ENCODE measurements around the gene PARD3B.

PARD3B gene

DNA sequence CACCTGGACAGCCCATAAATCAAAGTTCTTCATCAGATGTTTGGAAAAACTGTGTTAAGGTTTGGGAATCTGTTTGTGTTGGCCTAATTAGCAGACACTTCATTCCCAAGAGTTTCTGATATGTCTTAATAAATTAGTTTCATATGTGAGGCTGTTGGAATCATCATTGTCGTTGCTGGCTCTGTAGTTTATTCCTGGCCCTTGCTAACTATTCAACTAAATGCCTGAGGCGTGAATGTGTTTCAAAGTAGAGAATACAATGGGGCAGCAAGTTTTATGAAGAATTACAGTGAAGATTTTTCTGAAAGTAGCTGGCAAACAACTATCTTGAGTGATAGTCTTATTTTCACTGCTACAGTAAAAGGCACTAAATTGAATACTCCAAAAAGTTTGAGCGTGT is 141.1 kb downstream of the PARD3B start:
- Histone ChIP-seq H3K79me2 (ENCODE audit: control insufficient read depth, low read length) (no peaks in the 10 kb centered on the region), H3K27me3 (ENCODE audit: control insufficient read depth, low read length) (no peaks in the 10 kb centered on the region), H3K9me2 (replicated peaks; ENCODE audit: control insufficient read depth, low read length) (no peaks in the 10 kb centered on the region), H3K4me2 (ENCODE audit: low read length) (no peak overlapping the region), H3K4me3 (ENCODE audit: low read length) (no peak overlapping the region), H3K36me3 (ENCODE audit: control insufficient read depth, low read length) (no peaks in the 10 kb centered on the region), H3F3A (ENCODE audit: control insufficient read depth, insufficient read depth) (no peaks in the 10 kb centered on the region), H3K9me3 (ENCODE audit: control insufficient read depth, insufficient read depth, low read length) (no peaks in the 10 kb centered on the region), H3K4me1 (ENCODE audit: control insufficient read depth, low read length) (no peaks in the 10 kb centered on the region), H3K27ac (ENCODE audit: low read depth, low read length) (no peak overlapping the region), H4K20me1 (ENCODE audit: control insufficient read depth, insufficient read depth, low read depth, low read length) (no peaks in the 10 kb centered on the region)
- TF ChIP-seq EZH2phosphoT487 (IDR thresholded peaks at IDR 0.05; ENCODE audit: borderline replicate concordance, low read length): no peak
- TF ChIP-seq, protein P1, sequence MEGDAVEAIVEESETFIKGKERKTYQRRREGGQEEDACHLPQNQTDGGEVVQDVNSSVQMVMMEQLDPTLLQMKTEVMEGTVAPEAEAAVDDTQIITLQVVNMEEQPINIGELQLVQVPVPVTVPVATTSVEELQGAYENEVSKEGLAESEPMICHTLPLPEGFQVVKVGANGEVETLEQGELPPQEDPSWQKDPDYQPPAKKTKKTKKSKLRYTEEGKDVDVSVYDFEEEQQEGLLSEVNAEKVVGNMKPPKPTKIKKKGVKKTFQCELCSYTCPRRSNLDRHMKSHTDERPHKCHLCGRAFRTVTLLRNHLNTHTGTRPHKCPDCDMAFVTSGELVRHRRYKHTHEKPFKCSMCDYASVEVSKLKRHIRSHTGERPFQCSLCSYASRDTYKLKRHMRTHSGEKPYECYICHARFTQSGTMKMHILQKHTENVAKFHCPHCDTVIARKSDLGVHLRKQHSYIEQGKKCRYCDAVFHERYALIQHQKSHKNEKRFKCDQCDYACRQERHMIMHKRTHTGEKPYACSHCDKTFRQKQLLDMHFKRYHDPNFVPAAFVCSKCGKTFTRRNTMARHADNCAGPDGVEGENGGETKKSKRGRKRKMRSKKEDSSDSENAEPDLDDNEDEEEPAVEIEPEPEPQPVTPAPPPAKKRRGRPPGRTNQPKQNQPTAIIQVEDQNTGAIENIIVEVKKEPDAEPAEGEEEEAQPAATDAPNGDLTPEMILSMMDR (IDR thresholded peaks at IDR 0.05; ENCODE audit: low read depth, low read length, poor library complexity, severe bottlenecking): no peak

DNA sequence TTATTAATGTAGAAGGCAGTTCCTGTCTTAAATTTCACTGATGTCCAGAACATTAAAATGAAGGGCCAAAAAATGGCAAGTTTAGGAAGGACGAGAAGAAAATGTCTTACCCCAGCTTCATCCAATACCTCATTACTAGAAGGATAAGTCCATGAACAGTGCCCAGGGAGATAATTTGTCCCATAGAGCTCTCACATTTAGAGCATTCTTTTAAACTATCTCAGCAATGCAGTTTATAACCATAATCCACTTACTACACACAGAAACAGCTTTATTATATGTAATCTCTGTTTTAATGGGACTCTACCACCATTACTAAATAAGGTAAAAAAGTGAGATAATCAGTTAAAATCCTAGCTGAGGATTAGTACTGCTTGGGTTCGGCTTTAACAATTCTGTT is 142.5 kb downstream of the PARD3B start:
- Histone ChIP-seq H3K27ac (ENCODE audit: low read depth, low read length) (no peak overlapping the region), H3K79me2 (ENCODE audit: control insufficient read depth, low read length) (no peaks in the 10 kb centered on the region), H3K36me3 (ENCODE audit: control insufficient read depth, low read length) (no peaks in the 10 kb centered on the region), H3K9me2 (replicated peaks; ENCODE audit: control insufficient read depth, low read length) (no peaks in the 10 kb centered on the region), H4K20me1 (ENCODE audit: control insufficient read depth, insufficient read depth, low read depth, low read length) (no peaks in the 10 kb centered on the region), H3K4me3 (ENCODE audit: low read length) (no peak overlapping the region), H3K4me2 (ENCODE audit: low read length) (no peak overlapping the region), H3F3A (ENCODE audit: control insufficient read depth, insufficient read depth) (no peaks in the 10 kb centered on the region), H3K4me1 (ENCODE audit: control insufficient read depth, low read length) (no peaks in the 10 kb centered on the region), H3K9me3 (ENCODE audit: control insufficient read depth, insufficient read depth, low read length) (no peaks in the 10 kb centered on the region), H3K27me3 (ENCODE audit: control insufficient read depth, low read length) (no peaks in the 10 kb centered on the region)
- TF ChIP-seq, protein P1 (IDR thresholded peaks at IDR 0.05; ENCODE audit: low read depth, low read length, poor library complexity, severe bottlenecking): no peak
- no peak for TF ChIP-seq EZH2phosphoT487 (IDR thresholded peaks at IDR 0.05; ENCODE audit: borderline replicate concordance, low read length)

DNA sequence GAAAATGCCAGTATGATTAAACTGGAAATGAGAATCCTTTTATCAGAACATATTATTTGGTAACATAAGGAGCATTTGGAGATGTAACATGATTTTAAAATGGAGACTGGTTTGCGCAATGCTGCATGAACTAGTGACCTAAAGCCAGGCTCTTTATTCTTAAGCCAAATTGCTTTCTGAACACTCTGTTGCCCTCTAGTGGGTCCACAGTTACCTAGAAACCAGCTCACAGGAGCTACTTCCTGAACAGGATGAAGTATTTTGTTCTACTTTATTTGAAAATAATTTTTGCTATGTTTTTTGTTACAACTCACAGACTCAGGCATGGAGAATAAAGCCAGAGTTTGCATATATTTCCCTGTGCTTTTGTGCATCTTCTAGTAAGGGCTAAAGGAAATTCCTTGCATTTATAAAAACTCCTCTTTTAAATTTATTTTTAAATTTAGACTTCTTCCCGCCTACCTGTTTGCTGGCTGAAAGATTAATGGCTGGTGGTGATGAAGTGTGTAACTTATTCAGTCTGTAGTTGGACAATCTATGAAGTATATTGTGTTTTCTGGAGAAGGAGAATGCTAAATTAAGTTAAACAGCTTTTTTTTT is 146.7 kb downstream of the PARD3B start:
- no peaks in the 10 kb centered on the region for H3K79me2 ChIP-seq (ENCODE audit: control insufficient read depth, low read length)
- no peaks in the 10 kb centered on the region for H3K36me3 ChIP-seq (ENCODE audit: control insufficient read depth, low read length)
- no peak for TF ChIP-seq EZH2phosphoT487 (IDR thresholded peaks at IDR 0.05; ENCODE audit: borderline replicate concordance, low read length)
- TF ChIP-seq, protein P1 (IDR thresholded peaks at IDR 0.05; ENCODE audit: low read depth, low read length, poor library complexity, severe bottlenecking): peak; percentile 54
- no peaks in the 10 kb centered on the region for H3K9me3 ChIP-seq (ENCODE audit: control insufficient read depth, insufficient read depth, low read length)
- no peak overlapping the region for H3K27ac ChIP-seq (ENCODE audit: low read depth, low read length)
- no peak overlapping the region for H3K4me2 ChIP-seq (ENCODE audit: low read length)
- H4K20me1 ChIP-seq (ENCODE audit: control insufficient read depth, insufficient read depth, low read depth, low read length): no peaks in the 10 kb centered on the region
- no peaks in the 10 kb centered on the region for H3K4me1 ChIP-seq (ENCODE audit: control insufficient read depth, low read length)
- no peak overlapping the region for H3K4me3 ChIP-seq (ENCODE audit: low read length)
- no peaks in the 10 kb centered on the region for H3K27me3 ChIP-seq (ENCODE audit: control insufficient read depth, low read length)
- no peaks in the 10 kb centered on the region for H3K9me2 ChIP-seq (replicated peaks; ENCODE audit: control insufficient read depth, low read length)
- no peaks in the 10 kb centered on the region for H3F3A ChIP-seq (ENCODE audit: control insufficient read depth, insufficient read depth)
